CD4-positive, alpha-beta T cell treated with Interferon alpha-2 for 1 hour (primary cell): ENCODE results near the gene UBR2.
"Not testable (repeated sequence)": the region's sequence is repeated elsewhere in the genome, so short reads cannot be mapped to it uniquely, and the experiment has no call there.

Source experiments
- DNase-seq, 2 donors: peaks; one replicate each; pipeline ENCODE4 v3.0.0-alpha.2; 2020 to 2022

Gene UBR2

DNA sequence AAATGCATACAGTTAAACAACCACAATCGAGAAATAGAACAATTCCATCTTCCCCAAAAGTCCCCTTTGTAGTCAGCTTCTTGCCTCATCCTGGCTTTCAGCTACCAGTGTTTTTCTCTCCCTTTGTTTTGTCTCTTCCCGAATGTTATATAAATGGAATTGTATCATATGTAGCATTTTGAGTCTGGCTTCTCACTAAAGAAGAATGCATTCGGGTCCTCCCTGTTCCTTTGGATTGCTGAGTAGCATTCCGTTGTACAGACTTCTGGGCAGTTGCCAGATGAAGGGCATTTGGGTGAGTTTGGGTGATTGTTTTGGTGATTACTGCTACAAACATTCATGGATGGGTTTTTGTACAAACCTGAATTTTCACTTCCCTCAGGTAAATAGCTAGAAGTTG is 130.8 kb downstream of the UBR2 start:
- DNase-seq, result no peak

DNA sequence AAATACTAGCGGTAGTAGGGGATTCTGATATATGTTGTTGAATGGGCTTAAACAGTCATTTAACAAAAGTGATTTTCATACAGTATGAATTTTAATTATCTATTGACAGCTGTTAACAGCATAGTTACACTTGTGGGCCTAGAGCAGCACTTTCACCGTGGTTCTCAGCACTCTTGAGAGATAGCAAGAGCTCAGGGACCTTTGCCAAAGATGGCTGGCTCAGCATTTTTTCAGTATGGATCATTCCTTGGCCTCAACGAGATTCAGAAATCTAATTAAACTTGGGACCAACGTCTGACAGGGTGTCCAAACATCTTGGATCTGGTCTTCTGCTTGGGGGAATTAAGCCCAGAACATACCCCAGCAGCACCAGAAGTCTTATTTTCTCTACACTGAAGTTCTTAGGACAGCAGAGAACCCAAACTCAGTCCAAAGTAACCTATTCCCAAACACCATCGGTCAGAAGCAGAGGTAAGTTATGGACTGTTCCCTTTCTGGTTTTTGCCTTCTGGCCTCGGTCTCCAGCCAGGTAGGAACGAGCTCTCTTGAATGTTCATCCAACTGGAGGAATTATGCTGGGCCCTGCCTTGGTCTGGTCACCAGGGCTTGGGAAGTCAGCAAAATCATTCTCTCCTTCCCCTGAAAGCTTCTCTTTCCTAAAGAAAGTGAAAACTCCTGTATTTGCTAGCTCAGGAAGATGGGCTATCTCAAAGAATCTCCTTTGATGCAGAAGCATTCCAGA is 132.9 kb downstream of the UBR2 start:
- DNase-seq, result no peak

- DNase-seq, result no peak
Observed at GRCh38 chr6:42697268-42697655, 133.4 kb downstream of the UBR2 start.

DNA sequence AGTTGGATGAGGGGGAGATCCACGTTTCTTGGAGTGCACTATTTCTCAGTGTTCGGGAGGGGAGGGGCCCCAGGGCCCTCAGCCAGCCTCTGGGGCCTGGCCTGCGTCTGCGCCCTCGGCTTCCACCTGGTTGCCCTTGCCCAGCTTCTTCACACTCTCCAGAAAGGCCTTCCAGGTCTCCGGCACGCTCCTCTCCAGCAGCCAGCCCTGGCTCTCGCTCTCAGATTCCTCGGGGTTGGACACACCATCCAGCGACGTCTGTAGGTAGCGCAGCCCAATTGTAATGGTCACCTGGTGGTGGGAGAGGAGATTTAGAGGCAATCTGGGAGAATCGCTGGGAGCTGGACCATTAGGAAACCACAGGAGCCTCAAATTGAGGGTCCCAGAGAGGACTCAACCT is 134.4 kb downstream of the UBR2 start:
- DNase-seq, result no peak

GRCh38 chr6:42702200-42702599 is 138.4 kb downstream of the UBR2 start:
- DNase-seq, result no peak

GRCh38 chr6:42702786-42703185 is 139.0 kb downstream of the UBR2 start:
- DNase-seq, result not testable (repeated sequence)

DNA sequence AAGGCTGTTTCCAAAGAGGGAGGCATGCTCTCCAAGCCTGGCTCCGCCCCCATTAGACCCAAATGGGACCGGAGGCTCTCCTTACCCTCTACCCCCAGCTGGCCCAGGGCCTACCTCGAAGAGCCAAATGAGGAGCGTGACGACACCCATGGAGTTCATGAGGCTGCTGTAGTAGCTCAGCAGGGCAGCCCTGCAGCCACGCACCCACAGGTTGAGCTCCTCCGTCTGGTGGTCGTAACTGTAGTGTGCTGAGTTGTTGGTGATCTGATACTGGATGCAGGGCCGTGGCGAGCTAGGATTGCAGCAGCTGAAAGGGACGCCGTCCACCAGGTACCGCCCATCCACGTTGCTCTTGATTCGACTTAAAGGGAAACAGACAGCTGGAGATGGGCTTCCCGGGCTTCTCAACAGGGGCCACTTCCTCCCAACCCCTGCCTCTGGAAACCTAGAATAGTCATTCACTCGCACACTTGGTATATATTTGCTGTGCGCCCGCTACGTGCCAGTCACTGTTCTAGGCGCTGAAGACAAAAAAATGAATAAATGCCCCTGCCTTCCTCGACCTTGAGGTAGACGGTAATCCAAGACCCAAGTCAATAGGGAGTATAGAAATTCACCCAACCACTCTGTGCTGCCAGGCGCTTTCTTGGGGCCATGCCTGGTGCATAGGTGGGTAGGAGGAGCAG is 140.6 kb downstream of the UBR2 start:
- no peak for DNase-seq

DNA sequence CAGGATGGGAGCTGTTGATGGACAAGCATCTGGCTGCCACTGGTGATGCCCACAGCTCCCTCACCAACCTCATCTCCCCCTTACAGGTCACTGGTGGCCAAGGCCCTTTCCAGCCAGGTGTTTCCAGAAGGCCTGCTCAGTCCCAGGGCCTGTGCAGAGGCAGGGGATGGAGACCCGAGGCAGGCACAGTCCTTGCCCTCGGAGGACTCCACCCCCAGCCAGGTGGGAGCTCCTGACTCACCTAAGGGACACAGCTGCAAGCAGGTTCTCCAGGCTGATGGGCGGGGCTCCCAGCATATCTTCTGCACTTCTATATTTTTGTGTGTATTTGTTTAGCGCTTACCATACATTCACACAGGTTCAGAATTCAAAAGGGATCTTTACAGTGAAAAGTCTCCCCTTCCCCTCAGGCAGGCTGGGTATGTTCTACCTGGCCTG is 141.1 kb downstream of the UBR2 start:
- no peak for DNase-seq

DNA sequence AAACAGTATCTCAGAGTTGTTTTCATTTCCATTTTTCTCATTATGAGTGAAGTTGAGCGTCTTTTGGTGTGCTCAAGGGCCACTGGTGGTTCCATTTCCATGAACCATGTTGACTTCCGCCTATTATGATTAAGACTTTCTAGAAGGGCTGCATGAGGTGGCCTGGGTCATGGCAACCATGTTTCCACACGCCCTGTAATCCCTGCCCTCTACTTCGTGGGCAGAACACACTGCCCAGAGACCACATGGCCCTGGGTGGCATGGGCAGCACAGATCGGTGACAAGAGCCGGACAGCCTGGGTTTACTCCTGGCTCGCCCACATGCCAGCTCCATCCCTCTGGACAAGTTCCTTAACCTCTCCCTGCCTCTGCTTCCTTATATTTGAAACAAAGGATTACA is 143.8 kb downstream of the UBR2 start:
- no peak for DNase-seq

GRCh38 chr6:42708096-42708495 is 144.3 kb downstream of the UBR2 start:
- DNase-seq, result no peak

- DNase-seq, result no peak
Observed at GRCh38 chr6:42709871-42710270, 146.0 kb downstream of the UBR2 start.

GRCh38 chr6:42710316-42710715 is 146.5 kb downstream of the UBR2 start:
- no peak for DNase-seq

DNA sequence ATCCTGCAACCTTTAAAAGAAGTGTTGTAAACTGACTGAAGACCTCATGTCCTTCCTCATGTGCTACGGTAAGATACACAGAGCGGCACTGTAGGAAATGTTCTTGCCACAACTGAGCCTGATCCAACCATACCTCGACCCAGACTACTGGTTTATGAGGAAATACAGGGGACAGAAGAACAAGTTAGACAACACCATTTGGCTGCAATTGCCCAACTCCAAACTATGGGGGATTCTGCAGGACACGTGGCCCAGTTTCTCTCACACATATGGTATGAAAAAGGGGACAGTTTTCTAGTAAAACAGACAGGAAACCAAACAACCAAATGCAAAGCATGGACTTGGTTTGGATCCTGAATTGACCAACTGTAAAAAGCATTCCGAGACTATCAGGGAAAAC is 148.1 kb downstream of the UBR2 start:
- no peak for DNase-seq

- DNase-seq, result no peak
Observed at GRCh38 chr6:42714098-42714761, 150.4 kb downstream of the UBR2 start.

DNA sequence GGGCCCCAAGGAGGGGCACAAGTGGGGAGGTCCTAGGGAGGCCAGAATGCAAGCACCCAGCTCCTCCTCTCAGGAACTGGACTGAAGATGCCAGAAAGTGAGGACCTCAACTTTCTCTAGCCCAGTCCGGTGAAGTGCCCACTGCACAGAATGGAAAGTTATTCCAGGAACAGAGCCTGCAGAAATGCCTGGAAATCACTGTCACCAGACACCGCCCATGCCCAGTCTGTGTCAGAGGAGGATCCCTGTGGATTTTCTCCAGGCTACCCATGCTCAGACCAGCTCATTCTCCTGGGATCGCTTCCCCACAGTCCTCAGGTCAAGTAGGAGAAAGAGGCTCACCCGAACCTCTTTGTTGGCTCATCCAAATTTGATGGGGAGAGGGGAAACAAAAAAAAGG is 152.0 kb downstream of the UBR2 start:
- DNase-seq, result no peak

- DNase-seq, result no peak
Observed at GRCh38 chr6:42720739-42721138, 156.9 kb downstream of the UBR2 start.

DNA sequence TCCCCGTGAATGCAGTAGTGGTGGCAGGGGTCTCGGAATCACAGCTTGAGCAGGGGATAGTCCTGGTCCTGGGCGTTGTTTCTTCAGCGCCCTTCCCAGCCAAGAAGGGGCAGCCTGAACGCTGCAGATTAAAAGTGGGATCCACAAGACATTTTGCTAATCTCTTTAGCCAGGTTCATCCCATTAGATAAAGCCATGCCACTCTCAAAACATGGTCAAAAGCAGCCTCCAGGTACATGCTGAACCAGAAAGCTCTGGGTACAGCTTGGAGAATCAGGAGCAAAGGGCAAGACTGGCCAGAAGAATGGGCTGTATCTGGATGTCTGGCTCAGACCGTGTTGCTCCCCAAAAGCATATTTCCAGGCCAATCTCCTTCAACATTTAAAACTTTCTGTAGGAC is 158.7 kb downstream of the UBR2 start, which contains the start of gene PRPH2:
PRPH2 (minus strand) TSS at position 101 of the 400 bp plus-strand sequence. CDS start 263 bp downstream, outside the sequence.
- no peak for DNase-seq

DNA sequence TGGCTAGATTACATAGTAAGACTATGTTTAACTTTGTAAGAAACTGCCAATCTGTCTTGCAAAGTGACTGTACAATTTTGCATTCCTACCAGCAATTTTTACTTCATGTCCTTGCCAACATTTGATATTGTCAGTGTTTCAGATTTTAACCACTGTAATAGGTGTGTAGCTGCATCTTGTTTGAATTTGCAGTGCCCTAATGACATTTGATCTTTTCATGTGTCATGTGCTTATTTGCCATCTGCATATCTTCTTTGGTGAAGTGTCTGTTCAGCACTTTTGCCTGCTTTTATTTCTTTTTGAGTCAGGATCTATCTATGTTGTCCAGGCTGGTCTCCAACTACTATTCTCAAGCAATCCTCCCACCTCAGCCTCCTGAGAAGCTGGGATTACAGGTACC is 161.0 kb downstream of the UBR2 start:
- DNase-seq, result no peak

DNA sequence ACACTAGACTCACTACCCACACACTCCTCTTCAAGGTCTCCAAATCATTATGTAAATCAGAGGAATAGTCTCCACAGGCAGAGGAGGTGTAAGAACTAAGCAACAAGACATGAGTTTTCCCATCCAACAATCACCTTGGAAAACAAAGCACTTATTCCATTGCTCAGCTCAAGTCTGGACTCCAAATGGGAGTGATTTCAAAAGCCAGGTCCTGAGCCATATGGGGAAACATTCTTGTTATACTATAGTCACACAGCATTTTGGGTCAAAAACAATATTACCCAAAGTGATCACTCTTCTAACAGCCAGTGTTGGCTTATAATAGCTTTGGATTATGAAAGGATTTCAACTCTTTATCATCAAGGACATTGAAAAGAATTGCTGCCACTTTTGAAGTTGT is 162.2 kb downstream of the UBR2 start:
- DNase-seq, result no peak

DNA sequence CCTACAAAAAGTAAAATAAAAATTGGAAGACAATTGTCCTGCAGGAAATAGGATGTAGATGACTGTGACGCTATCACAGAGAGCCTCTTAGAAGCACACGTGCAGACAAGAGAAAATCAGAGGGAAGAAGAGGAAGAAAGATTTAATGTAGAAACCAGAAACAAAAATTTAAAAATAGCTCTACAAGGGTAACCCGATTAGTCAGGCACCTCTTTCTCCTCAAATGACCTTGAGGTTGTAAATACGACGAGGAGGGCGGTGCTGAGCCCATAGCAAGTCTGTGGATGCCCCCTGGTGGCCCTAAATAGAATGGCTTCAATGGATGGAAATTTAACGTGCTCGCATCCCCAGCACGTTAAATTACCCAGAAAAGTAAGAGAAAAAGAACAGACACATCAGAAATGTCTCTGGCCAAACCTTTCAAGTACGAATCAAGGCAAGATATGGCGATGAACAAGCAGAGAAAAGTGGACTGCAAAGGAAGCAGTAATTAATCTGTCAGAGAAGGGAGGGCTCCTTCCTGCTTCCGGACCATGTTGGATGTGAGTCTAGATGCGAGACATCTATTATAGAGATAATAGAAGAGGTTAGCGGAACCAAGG is 162.8 kb downstream of the UBR2 start:
- DNase-seq, result peak; percentile 84 to 87

GRCh38 chr6:42727087-42727611 is 163.3 kb downstream of the UBR2 start:
- no peak for DNase-seq

DNA sequence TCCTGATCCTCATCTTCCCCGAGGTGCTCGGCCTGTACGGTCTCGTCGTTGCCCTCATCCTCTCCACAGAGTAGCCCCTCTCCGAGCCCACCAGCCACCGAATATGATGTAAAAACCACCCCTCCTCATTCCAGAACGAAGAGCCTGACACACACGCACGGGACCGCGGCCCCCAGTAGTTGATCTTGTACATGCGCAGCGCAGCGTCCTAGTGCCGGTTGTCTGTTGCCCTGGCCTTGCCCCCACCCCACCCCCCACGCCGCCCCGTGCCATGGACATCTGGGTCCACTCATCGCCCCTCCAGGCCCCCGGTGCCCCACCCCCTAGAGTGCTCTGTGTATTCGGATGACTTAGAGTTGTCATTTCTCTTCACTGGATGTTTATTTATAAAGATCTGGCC is 163.8 kb downstream of the UBR2 start:
- DNase-seq, result no peak

GRCh38 chr6:42729731-42730130 is 165.9 kb downstream of the UBR2 start:
- DNase-seq, result no peak
